ENCODE results near the gene NTM.
A peak's percentile ranks its signal among the peaks of the same experiment; 100 is the strongest.

The NTM gene

GRCh38 chr11:131549770-131550169 is 179.4 kb downstream of the NTM start:
- no peak for DNase-seq (ENCODE audit: low spot score)

- no peak for DNase-seq (ENCODE audit: low spot score)
Measured at GRCh38 chr11:131560287-131560686, 189.9 kb downstream of the NTM start.

GRCh38 chr11:131561501-131561900 is 191.1 kb downstream of the NTM start:
- no peak for DNase-seq (ENCODE audit: low spot score)

GRCh38 chr11:131561972-131562371 is 191.6 kb downstream of the NTM start:
- DNase-seq (ENCODE audit: low spot score) = no peak

- DNase-seq (ENCODE audit: low spot score) = no peak
Measured at GRCh38 chr11:131568318-131568717, 197.9 kb downstream of the NTM start.

DNA sequence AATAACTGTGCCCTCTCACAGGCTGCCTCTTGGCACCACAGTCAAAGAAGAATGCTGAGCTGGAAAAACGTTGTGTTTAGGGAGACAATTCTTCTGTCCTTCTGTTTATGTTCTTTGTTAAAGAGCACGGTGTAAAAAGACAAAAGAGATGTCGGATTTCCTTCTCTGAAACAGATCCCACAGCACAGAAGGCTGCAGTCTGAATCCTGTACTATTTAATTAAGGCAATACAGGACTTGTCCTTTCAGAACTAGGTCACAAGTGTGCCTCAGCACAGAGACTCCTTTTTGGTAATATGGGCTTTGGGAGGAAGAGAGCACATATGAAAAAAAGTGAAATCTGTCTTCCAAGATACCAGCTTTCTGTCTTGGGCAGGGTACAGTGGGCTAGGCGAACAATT is 201.2 kb downstream of the NTM start:
- DNase-seq (ENCODE audit: low spot score) = no peak

GRCh38 chr11:131572423-131572822 is 202.0 kb downstream of the NTM start:
- peak; percentile 64 for DNase-seq (ENCODE audit: low spot score)

DNA sequence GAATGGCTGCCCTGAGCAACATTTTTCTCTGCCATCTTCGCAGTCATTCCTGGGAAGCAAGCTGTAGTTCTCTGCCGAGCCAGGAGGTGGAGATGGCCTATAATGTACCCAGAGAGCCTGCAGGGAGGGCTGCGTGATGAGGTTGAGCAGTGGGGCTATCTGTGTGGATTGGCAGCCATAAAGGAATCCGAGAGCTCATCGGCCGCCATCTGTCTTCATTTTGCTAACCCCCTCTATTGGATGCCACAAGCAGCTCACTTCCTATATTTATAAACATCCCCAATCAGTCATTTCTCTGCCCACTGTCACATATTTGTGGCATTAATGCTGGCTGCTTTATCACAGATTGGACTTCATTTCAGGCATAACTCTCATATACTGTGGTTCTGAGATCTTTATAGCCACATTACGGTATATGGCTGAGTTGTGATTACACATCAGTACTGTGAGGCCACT is 209.5 kb downstream of the NTM start:
- DNase-seq (ENCODE audit: low spot score) = no peak

GRCh38 chr11:131580476-131580875 is 210.1 kb downstream of the NTM start:
- DNase-seq (ENCODE audit: low spot score) = no peak

DNA sequence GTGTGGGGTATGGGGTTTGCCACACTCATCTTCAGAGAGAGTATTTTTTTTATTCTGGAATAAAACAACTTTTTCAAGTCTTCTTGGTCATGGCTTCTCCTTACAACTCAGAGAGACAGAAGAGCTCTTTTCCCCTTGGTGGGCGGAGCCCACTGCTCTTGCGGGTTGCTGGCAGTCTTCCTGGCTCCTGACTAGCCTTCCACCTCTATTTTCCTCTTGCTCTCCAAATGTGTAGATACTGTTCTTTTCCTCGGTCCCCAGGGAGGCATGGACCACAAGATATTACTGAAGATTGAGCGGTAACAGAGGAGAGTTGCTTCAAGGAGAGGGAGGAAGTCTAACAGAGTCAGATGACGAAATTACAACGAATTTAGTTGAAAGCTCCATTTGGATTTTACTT is 210.6 kb downstream of the NTM start:
- no peak for DNase-seq (ENCODE audit: low spot score)

DNA sequence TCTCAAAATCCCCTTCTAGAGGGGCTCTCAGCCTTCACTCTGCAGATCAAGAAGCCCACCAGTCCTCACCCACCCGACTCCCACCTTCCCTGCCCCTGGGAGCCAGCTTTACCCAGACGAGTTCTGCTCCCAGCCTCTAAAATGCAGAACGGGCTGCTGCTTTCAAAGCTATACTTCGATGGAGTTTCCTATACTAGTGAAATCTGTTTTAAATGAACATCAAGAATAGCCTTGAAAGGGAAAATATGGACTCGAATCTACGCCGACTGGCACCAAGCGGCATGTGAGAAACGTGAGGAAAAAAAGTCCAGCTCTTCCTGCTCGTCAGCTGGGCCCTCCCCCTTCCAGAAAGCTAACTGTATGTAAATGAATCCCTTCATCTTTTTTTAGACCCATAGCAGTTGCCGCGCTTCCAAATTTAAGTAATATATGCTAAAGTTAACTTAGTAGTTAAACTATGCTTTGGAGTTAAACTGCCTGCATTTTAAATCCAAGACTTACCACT is 211.7 kb downstream of the NTM start:
- no peak for DNase-seq (ENCODE audit: low spot score)

DNA sequence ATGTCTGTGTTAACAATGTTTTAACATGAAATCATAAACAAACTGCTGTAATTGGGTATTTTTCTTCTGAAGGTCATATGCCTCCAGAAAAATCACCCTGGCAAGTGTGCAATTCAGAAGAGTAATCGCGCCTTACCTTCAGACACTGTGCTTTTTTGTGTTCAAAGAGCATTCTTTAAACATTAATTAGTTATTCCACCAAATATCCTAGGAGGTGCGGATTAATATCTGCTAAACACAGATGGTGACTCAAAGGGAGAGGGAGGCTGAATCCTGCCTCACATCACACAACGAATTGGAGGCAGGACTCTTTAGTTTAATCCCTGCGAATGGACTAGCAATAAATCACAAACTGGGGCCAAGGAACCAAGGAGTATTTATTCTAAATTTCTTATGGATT is 213.0 kb downstream of the NTM start:
- no peak for DNase-seq (ENCODE audit: low spot score)

GRCh38 chr11:131583938-131584337 is 213.5 kb downstream of the NTM start:
- DNase-seq (ENCODE audit: low spot score) = no peak

- DNase-seq (ENCODE audit: low spot score) = peak; percentile 99
Measured at GRCh38 chr11:131584785-131585592, 214.6 kb downstream of the NTM start.

- DNase-seq (ENCODE audit: low spot score) = no peak
Measured at GRCh38 chr11:131588057-131588456, 217.6 kb downstream of the NTM start.

- no peak for DNase-seq (ENCODE audit: low spot score)
Measured at GRCh38 chr11:131591051-131591461, 220.6 kb downstream of the NTM start.

DNA sequence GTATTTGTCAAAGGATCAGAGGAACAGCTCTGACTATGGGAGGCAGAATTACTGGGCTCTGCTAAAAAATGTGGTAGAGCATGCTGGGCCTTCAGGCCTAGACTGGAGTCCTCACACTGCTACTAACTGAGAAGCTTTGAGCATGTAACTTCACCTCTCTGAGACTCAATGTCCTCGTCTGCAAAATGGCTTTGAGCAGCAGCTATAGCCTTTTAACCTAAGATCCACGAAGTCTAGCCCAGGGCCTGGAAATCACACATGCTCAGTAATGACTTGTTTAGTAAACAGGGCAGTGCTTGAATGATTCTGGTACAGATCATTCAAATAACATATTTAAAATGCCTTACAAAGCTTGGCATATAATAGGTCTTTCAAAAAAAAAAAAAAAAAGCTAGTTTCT is 221.7 kb downstream of the NTM start:
- DNase-seq (ENCODE audit: low spot score) = no peak

DNA sequence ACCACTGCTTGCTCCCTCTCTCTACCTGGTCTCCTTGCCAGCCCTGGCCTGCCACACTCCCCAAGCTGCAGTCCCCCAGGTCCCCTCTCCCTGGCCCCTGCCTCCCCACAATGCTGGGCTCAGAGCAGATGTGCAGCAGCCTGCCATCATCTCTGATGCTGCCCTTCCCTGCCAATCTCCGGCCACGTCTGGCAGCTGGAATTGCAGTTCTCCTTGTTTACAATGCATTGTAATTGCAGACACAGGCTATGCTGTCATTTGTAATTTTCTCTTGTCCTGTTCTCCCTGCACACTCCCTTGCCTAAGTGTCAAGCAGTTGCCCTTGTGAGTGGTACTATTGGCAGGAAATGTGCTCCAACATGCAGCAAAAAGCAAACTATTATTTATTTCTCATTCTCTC is 222.3 kb downstream of the NTM start:
- peak; percentile 77 for DNase-seq (ENCODE audit: low spot score)

- no peak for DNase-seq (ENCODE audit: low spot score)
Measured at GRCh38 chr11:131593301-131593700, 222.9 kb downstream of the NTM start.

GRCh38 chr11:131595797-131596196 is 225.4 kb downstream of the NTM start:
- DNase-seq (ENCODE audit: low spot score) = peak; percentile 75

DNA sequence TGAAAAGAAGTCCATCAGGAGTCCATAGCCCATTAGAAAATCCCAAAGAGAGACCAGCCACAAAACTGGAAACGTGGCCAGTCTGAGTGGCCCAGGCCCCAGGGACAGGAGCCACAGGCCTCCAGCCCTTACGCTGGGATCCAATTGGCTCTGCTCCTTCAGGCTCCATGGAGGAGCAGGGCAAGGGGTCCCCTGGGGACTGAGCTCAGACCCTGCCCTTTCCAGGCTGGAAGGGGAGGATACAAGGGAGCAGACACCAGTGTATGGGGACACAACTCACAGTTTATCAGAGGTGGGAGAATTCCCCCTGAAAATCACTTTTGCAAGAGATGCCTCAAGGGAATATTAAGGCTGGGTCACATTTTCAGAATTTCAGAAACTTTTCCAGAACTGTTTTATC is 227.5 kb downstream of the NTM start:
- no peak for DNase-seq (ENCODE audit: low spot score)

DNA sequence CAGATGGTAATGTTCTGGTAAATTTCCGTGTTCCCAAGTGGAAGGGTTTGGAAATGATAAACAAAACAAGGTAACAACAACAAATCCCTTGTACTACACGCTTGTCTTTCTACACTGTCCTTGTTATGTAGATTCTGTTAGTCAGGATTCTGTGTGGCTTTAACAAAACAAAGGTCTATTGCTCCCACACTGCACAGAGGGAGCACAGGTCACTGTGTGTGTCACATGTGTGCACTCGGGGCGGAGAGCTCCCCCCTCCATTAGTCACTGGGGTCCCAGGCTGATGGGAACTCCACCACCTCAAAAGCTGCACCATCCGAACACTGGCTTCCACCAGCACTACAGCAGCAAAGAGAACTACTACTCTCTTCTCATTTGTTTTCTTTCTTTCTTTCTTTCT is 227.9 kb downstream of the NTM start:
- no peak for DNase-seq (ENCODE audit: low spot score)

GRCh38 chr11:131599285-131599684 is 228.9 kb downstream of the NTM start:
- DNase-seq (ENCODE audit: low spot score) = no peak

GRCh38 chr11:131600628-131601027 is 230.2 kb downstream of the NTM start:
- no peak for DNase-seq (ENCODE audit: low spot score)

Data from Ammon's horn (tissue), 1 donor.